Measurements from ENCODE around the gene ASPDH.
A peak's percentile ranks its signal among the peaks of the same experiment; 100 is the strongest.
"Not testable (repeated sequence)": the region's sequence is repeated elsewhere in the genome, so short reads cannot be mapped to it uniquely, and the experiment has no call there.

ASPDH gene

GRCh38 chr19:50480281-50481111 is 33.2 kb downstream of the ASPDH start:
- DNase-seq (ENCODE audit: insufficient read length, low spot score) = no peak
- no peak for FAIRE-seq

DNA sequence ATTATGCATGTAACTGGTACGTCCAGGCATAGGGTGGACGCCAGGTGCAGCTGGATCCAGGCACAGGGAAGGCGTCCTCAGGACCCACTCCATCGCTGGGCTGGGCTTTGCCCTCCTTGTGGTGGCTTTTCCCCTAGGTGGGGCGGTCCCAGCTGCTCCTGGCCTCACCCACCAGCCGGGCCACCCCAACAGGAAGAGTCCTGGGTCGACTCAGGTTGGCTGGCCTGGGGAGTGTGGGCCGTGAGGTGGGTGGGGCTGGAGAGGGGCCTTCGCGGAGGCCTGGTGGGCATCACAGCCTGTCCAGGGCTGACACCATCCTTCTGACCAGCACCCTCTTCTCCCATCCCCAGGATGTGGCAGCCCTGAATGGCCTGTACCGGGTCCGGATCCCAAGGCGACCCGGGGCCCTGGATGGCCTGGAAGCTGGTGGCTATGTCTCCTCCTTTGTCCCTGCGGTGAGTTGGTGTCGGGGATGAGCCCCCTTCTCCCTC is 33.9 kb downstream of the ASPDH start:
- FAIRE-seq = no peak
- DNase-seq (ENCODE audit: insufficient read length, low spot score) = no peak

DNA sequence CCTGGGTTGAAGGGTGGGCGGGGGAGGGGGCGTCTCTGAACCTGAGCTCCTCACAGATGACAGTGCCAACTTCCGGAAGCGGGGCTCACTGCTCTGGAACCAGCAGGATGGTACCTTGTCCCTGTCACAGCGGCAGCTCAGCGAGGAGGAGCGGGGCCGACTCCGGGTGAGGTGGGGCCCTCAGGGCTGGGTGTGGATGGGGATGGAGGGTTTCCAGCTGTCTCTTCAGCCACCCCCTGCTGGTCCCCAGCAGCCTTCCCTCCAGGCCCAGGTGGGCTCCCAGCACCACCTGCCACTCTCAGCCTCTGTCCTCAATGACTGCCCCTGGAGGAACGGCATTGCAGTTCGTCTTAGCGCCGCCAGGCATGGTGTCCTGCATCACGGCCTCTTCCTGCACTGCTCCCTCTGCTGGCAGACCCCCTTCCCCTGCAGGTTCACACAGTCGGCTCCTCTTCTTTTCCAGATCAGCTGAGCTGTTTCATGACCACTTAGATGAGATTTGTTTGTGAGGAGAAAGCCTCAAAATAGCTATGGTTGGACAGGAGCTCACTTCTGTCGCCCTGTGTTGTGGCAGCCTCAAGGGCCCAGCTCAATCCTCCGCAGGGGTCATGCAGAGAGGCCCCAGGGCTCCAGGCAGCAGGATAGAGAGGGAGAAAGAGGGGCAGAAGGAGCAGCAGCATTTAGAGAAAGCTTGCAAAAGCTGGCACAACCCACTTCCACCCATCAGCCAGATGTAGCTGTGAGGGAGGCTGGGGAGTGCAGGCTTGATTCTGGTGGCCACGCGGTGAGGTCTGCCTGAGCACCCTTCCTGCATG is 34.6 kb downstream of the ASPDH start:
- DNase-seq (ENCODE audit: insufficient read length, low spot score) (no peak), FAIRE-seq (no peak)

DNA sequence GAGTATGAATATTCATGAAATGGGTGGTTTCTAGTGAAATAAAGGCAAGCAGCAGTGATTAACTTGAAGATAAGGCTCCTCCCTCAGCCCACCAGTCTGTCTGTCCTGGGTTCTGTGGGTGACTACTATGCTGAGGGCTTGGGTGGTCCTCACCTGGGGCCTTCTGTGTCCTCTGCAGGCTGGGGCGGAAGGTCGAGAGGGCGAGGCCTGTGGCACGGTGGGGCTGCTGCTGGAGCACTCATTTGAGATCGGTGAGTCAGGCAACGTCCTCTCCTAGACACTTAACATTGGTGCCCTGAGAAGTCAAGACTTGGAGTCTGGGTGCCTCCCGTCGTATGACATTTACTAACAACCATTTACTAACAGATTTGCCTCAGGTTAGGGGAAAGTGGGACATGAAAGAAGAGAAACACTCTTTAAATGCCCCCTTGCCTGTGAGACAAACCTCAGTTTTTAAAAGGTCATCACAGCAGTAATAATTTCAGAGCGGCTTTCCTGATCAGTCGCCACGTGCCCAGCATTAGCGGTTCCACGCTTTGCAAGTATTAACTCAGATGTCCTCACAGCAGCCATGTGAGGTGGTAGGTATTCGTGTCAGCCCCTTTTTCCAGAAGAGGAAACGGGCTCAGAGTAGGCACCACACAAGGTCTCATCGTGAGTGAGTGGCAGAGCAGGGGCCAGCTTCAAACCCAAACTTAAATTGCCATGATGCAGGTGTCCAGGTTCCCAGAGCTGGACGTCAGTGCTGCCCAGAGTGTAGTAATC is 35.8 kb downstream of the ASPDH start:
- DNase-seq (ENCODE audit: insufficient read length, low spot score) = no peak
- peak; percentile 8 for FAIRE-seq

DNA sequence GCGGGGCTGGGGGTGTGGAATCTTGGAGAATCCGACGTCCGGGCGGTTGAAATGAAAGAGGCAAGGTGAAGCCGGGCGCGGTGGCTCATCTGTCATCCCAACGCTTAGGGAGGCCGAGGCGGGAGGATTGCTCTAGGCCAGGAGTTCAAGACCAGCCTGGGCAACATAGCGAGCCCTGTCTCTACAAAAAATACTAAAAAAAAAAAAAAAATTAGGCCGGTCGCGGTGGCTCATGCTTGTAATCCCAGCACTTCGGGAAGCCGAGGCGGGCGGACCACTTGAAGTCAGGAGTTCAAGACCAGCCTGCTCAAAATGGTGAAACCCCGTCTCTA is 36.8 kb downstream of the ASPDH start:
- DNase-seq (ENCODE audit: insufficient read length, low spot score) (no peak), FAIRE-seq (no peak)

DNA sequence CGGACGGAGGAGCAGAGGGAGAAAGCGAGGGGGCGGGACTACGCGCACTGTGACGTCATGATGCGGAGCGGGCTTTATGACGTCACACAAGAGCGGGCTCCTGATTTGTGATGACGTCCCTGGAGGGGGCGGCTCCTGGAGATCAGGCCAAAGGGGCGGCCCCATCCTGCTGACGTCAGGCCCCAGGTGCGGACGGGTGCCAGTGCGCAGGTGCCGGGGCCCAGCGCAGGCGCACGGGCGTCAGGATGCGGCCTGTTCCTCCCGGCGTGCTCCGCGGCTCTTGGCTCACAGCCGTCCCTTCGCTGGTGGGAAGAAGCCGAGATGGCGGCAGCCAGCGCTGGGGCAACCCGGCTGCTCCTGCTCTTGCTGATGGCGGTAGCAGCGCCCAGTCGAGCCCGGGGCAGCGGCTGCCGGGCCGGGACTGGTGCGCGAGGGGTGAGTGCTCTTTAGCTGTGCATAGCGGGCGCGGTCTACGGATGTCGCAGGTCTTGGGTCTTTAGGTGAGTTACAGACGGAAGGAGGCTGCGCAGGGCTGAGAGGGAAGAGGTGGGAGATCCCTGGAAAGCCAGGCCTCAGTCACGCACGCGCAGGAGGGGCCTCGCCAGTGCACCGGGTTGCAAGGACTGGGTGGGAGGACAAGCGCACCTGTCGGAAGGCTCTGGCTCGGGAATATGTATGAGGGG is 37.3 kb downstream of the ASPDH start, which contains the start of the genes EMC10 and GARIN5A:
EMC10 (plus strand) TSS at position 284 of the 683 bp plus-strand sequence; CDS start at position 322, 38 bp downstream.
GARIN5A (minus strand) TSS at position 625 of the 683 bp plus-strand sequence; CDS start at position 165, 460 bp downstream.
- peak; percentile 100 for DNase-seq (ENCODE audit: insufficient read length, low spot score)
- peak; percentile 80 for FAIRE-seq

- no peak for DNase-seq (ENCODE audit: insufficient read length, low spot score)
- no peak for FAIRE-seq
These were observed 37.9 kb downstream of the ASPDH start for GRCh38 chr19:50475736-50476223.

GRCh38 chr19:50475101-50475568 is 38.6 kb downstream of the ASPDH start:
- no peak for FAIRE-seq
- no peak for DNase-seq (ENCODE audit: insufficient read length, low spot score)

- FAIRE-seq; DNase-seq (ENCODE audit: insufficient read length, low spot score): not testable (repeated sequence)
These were observed 40.4 kb downstream of the ASPDH start for GRCh38 chr19:50473336-50473735.

DNA sequence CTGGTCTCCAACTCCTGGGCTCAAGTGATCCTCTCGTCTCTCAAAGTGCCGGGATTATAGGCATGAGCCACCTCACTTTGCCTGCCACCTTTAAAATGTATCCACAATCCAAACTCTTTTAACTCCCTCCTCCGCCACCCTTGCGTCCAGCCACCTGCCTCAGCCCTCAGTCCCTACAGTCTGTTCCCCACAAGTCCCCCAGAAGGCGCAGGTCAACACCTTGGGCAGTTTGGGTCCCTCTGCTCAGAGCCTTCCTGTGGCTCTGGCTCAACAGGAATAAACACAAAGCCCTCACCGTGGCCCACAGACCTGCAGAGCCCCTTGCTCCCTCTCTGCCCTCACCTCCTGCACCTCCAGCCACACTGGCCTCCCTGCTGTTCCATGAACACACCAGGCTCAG is 44.9 kb downstream of the ASPDH start:
- FAIRE-seq = no peak
- DNase-seq (ENCODE audit: insufficient read length, low spot score) = no peak

DNA sequence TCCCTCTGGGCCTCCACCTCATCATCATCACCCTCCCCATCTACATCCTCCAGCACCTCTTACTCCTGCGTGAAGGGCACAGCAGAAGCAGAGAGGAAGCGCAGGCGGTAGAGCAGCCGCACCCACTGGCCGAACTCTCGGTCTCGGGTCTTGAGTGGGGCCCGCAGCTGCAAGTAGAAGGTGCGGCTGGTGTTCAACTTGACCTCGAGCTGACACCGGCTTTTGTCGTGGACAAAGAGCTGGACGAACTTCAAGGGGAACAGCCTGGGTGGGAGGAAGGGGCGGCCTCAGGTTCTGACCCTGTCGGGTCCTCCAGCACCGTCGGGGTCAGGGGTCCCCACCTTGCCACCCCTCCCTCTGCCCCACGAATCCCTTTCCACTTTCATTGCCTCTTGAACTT is 46.1 kb downstream of the ASPDH start:
- FAIRE-seq (no peak), DNase-seq (ENCODE audit: insufficient read length, low spot score) (no peak)

DNA sequence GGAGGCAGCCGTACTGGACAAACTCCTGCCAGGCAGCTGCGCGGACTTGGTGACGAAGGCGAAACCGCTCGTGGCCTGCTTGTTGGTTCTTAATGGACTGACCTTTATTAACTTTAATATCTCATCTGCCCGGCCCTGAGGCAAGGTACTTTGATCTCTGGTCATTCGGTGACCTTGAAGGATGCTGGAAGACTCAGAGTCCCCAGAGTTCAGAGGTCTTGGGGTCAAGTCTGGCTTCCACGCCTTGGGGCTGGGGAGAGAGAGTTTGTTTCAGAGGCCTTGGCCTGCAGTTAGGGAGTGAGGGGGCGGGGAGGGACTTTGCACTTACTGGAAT is 47.0 kb downstream of the ASPDH start:
- no peak for DNase-seq (ENCODE audit: insufficient read length, low spot score)
- FAIRE-seq = no peak

GRCh38 chr19:50465986-50466705 is 47.6 kb downstream of the ASPDH start:
- DNase-seq (ENCODE audit: insufficient read length, low spot score) = no peak
- FAIRE-seq = no peak

DNA sequence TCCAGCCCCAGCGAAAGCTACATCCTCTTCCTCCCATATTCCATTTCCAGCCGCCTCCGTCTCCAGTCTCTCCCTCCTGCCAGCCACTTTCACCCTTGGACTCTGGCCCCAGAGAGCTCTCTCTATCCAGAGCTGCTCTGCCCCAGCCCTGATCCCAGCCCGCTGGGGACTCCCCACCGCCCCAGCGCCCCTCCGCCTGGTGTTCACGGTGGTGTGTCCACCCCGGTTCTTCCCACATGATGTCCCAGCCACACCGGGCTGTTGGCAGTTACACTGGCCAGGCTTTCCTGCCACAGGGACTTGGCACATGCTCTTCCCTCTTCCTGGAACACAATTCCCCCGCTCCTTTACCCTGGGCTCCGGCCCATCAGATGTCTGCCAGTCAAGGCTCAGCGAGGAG is 48.7 kb downstream of the ASPDH start:
- DNase-seq (ENCODE audit: insufficient read length, low spot score) = no peak
- FAIRE-seq = no peak

DNA sequence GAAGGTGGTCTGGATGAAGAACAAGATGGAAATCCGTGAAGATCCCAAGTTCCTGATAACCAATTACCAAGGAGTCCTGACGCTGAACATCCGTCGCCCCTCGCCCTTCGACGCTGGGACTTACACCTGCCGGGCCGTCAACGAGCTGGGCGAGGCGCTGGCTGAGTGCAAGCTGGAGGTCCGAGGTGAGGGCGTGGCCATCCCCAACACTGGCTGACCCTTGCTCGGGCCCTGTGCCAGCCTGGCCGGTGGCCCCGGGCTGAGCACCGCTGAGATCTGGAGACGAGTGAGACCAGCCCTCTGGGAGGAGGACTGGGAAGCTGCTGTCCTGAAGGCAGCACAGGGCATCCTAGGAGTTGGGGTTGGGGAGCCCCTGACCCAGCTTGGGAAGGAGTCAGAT is 49.4 kb downstream of the ASPDH start:
- DNase-seq (ENCODE audit: insufficient read length, low spot score) (no peak), FAIRE-seq (no peak)

- no peak for DNase-seq (ENCODE audit: insufficient read length, low spot score)
- no peak for FAIRE-seq
These were observed 50.7 kb downstream of the ASPDH start for GRCh38 chr19:50462970-50463369.
